Activated T-helper 17 cell treated with anti-CD3 and anti-CD28 coated beads, Interleukin-2, amount 50 U/mL, for 72 hours (primary cell): ENCODE results near the gene GMPR. TPM values are rescaled to one million over a fixed set of nuclear protein-coding genes. Genes with fewer than 3 reads are reported as not detected.
A peak's percentile ranks its signal among the peaks of the same experiment; 100 is the strongest.

ENCODE experiments used
- ATAC-seq: fragments of 150-1000 bp; cut with Tn5 transposase; replicated peaks from 2 replicates; pipeline ENCODE4 v1.10.0; 2021; ENCODE audit warnings: mild to moderate bottlenecking, moderate library complexity
- H3K27ac Mint-ChIP-seq: one replicate; pipeline ENCODE4 v1.8.0; 2022; ENCODE audit warnings: mixed read lengths
- H3K27me3 Mint-ChIP-seq: one replicate; pipeline ENCODE4 v1.8.0; 2022; ENCODE audit warnings: mixed read lengths
- H3K36me3 Mint-ChIP-seq: one replicate; pipeline ENCODE4 v1.8.0; 2022; ENCODE audit warnings: low read depth, mild to moderate bottlenecking, mixed read lengths
- H3K4me1 Mint-ChIP-seq: one replicate; pipeline ENCODE4 v1.8.0; 2022; ENCODE audit warnings: mixed read lengths
- H3K4me3 Mint-ChIP-seq: one replicate; pipeline ENCODE4 v1.8.0; 2022; ENCODE audit warnings: mild to moderate bottlenecking, mixed read lengths
- H3K9me3 Mint-ChIP-seq: one replicate; pipeline ENCODE4 v1.8.0; 2022; ENCODE audit warnings: mixed read lengths
- total RNA-seq, 2 donors: library from RNA; stranded (reverse); gene quantifications; one replicate each; pipeline ENCODE4 v1.2.3, GENCODE V29; 2022

Gene GMPR
- total RNA-seq, result under 1 TPM in 1 of 2 donors, not detected in 1; 0.30 TPM

- Mint-ChIP-seq H3K27ac (no peak within 1 kb of the TSS), H3K36me3 (no peaks in the 10 kb centered on the region), H3K4me1 (peaks cover 13% of the 10 kb centered on the region)
Measured at GRCh38 chr6:16238057-16238962, at the start of gene GMPR. Gene GMPR (plus strand): TSS chr6:16238587. CDS start chr6:16238694, 107 bp downstream.

GRCh38 chr6:16190214-16190613 lies 48.2 kb upstream of the GMPR start:
- Mint-ChIP-seq H3K27ac (no peak overlapping the region), H3K4me1 (no peaks in the 10 kb centered on the region), H3K9me3 (no peaks in the 10 kb centered on the region), H3K4me3 (no peak overlapping the region), H3K36me3 (no peaks in the 10 kb centered on the region), H3K27me3 (peaks cover 25% of the 10 kb centered on the region)
- no peak for ATAC-seq

More at GRCh38 chr6:16238057-16238962, at the start of gene GMPR:
- peak; percentile 96 for ATAC-seq
- peaks cover 26% of the 10 kb centered on the region for H3K27me3 Mint-ChIP-seq
- H3K4me3 Mint-ChIP-seq, result peak within 1 kb of the TSS; percentile 77
- no peaks in the 10 kb centered on the region for H3K9me3 Mint-ChIP-seq

- Mint-ChIP-seq H3K36me3 (no peaks in the 10 kb centered on the region), H3K9me3 (no peaks in the 10 kb centered on the region), H3K4me1 (no peaks in the 10 kb centered on the region), H3K27me3 (peaks cover 22% of the 10 kb centered on the region), H3K4me3 (no peak overlapping the region), H3K27ac (no peak overlapping the region)
- ATAC-seq, result no peak
Measured at GRCh38 chr6:16196260-16196983, 42.0 kb upstream of the GMPR start.

- Mint-ChIP-seq H3K4me3 (no peak overlapping the region), H3K9me3 (no peaks in the 10 kb centered on the region), H3K27ac (no peak overlapping the region), H3K27me3 (peaks cover 22% of the 10 kb centered on the region), H3K4me1 (no peaks in the 10 kb centered on the region), H3K36me3 (no peaks in the 10 kb centered on the region)
- no peak for ATAC-seq
Measured at GRCh38 chr6:16196984-16197546, 41.3 kb upstream of the GMPR start.

- peaks cover 18% of the 10 kb centered on the region for H3K27me3 Mint-ChIP-seq
- no peak overlapping the region for H3K4me3 Mint-ChIP-seq
- no peaks in the 10 kb centered on the region for H3K9me3 Mint-ChIP-seq
- ATAC-seq, result no peak
- H3K36me3 Mint-ChIP-seq, result no peaks in the 10 kb centered on the region
- no peaks in the 10 kb centered on the region for H3K4me1 Mint-ChIP-seq
- no peak overlapping the region for H3K27ac Mint-ChIP-seq
Measured at GRCh38 chr6:16198061-16198705, 40.2 kb upstream of the GMPR start.

- peaks cover 13% of the 10 kb centered on the region for H3K27me3 Mint-ChIP-seq
- no peak overlapping the region for H3K27ac Mint-ChIP-seq
- H3K4me1 Mint-ChIP-seq, result no peaks in the 10 kb centered on the region
- no peak for ATAC-seq
- H3K9me3 Mint-ChIP-seq, result no peaks in the 10 kb centered on the region
- no peaks in the 10 kb centered on the region for H3K36me3 Mint-ChIP-seq
- no peak overlapping the region for H3K4me3 Mint-ChIP-seq
Measured at GRCh38 chr6:16199804-16200203, 38.6 kb upstream of the GMPR start.

GRCh38 chr6:16200321-16200883 lies 38.0 kb upstream of the GMPR start:
- ATAC-seq, result no peak
- Mint-ChIP-seq H3K27me3 (peaks cover 11% of the 10 kb centered on the region), H3K9me3 (no peaks in the 10 kb centered on the region), H3K4me3 (no peak overlapping the region), H3K27ac (no peak overlapping the region), H3K36me3 (no peaks in the 10 kb centered on the region), H3K4me1 (no peaks in the 10 kb centered on the region)

- Mint-ChIP-seq H3K27ac (no peak overlapping the region), H3K4me1 (peaks cover 4% of the 10 kb centered on the region), H3K36me3 (no peaks in the 10 kb centered on the region), H3K9me3 (no peaks in the 10 kb centered on the region), H3K27me3 (peaks cover 7% of the 10 kb centered on the region), H3K4me3 (no peak overlapping the region)
- no peak for ATAC-seq
Measured at GRCh38 chr6:16201706-16202105, 36.7 kb upstream of the GMPR start.

GRCh38 chr6:16204653-16205376 lies 33.6 kb upstream of the GMPR start:
- Mint-ChIP-seq H3K9me3 (no peaks in the 10 kb centered on the region), H3K27ac (no peak overlapping the region), H3K4me3 (no peak overlapping the region), H3K27me3 (peaks cover 17% of the 10 kb centered on the region), H3K36me3 (no peaks in the 10 kb centered on the region), H3K4me1 (peaks cover 4% of the 10 kb centered on the region)
- ATAC-seq, result no peak

GRCh38 chr6:16205377-16206144 lies 32.8 kb upstream of the GMPR start:
- Mint-ChIP-seq H3K36me3 (no peaks in the 10 kb centered on the region), H3K9me3 (no peaks in the 10 kb centered on the region), H3K4me1 (peaks cover 4% of the 10 kb centered on the region), H3K27ac (no peak overlapping the region), H3K27me3 (peaks cover 18% of the 10 kb centered on the region), H3K4me3 (no peak overlapping the region)
- ATAC-seq, result no peak

- H3K27me3 Mint-ChIP-seq, result peaks cover 22% of the 10 kb centered on the region
- peaks cover 4% of the 10 kb centered on the region for H3K4me1 Mint-ChIP-seq
- H3K4me3 Mint-ChIP-seq, result no peak overlapping the region
- peak; percentile 54 for ATAC-seq
- no peaks in the 10 kb centered on the region for H3K36me3 Mint-ChIP-seq
- H3K9me3 Mint-ChIP-seq, result no peaks in the 10 kb centered on the region
- H3K27ac Mint-ChIP-seq, result no peak overlapping the region
Measured at GRCh38 chr6:16206595-16207037, 31.8 kb upstream of the GMPR start.

- Mint-ChIP-seq H3K27ac (no peak overlapping the region), H3K4me1 (peaks cover 4% of the 10 kb centered on the region), H3K4me3 (no peak overlapping the region), H3K9me3 (no peaks in the 10 kb centered on the region), H3K27me3 (peaks cover 30% of the 10 kb centered on the region), H3K36me3 (no peaks in the 10 kb centered on the region)
- ATAC-seq, result no peak
Measured at GRCh38 chr6:16208989-16209388, 29.4 kb upstream of the GMPR start.

GRCh38 chr6:16209539-16209938 lies 28.8 kb upstream of the GMPR start:
- H3K4me3 Mint-ChIP-seq, result no peak overlapping the region

More at GRCh38 chr6:16209539-16209938, 28.8 kb upstream of the GMPR start:
- peaks cover 34% of the 10 kb centered on the region for H3K27me3 Mint-ChIP-seq
- peaks cover 4% of the 10 kb centered on the region for H3K4me1 Mint-ChIP-seq
- no peak for ATAC-seq
- H3K9me3 Mint-ChIP-seq, result no peaks in the 10 kb centered on the region
- no peaks in the 10 kb centered on the region for H3K36me3 Mint-ChIP-seq
- no peak overlapping the region for H3K27ac Mint-ChIP-seq
